SU-DHL-6 (cell line): Measurements from ENCODE around the gene SULT2B1.

ENCODE experiments used
- EZH2phosphoT487 ChIP-seq: fragments of 200-600 bp; sonication (generic), shearing (Covaris generic); conservative IDR thresholded peaks from 2 replicates; pipeline ENCODE4 v1.6.1; 2018; ENCODE audit warnings: mild to moderate bottlenecking, antibody characterized with exemption, low read length, moderate library complexity, mixed read lengths
- TF ChIP-seq, protein P1 (sequence below): fragments of 200-600 bp; sonication (generic); IDR thresholded peaks from one replicate; pipeline ENCODE4 v1.5.1; 2017; ENCODE audit warnings: antibody characterized with exemption, mild to moderate bottlenecking, low read length, moderate library complexity; ENCODE audit not compliant: insufficient read depth, poor library complexity, severe bottlenecking

DNA sequence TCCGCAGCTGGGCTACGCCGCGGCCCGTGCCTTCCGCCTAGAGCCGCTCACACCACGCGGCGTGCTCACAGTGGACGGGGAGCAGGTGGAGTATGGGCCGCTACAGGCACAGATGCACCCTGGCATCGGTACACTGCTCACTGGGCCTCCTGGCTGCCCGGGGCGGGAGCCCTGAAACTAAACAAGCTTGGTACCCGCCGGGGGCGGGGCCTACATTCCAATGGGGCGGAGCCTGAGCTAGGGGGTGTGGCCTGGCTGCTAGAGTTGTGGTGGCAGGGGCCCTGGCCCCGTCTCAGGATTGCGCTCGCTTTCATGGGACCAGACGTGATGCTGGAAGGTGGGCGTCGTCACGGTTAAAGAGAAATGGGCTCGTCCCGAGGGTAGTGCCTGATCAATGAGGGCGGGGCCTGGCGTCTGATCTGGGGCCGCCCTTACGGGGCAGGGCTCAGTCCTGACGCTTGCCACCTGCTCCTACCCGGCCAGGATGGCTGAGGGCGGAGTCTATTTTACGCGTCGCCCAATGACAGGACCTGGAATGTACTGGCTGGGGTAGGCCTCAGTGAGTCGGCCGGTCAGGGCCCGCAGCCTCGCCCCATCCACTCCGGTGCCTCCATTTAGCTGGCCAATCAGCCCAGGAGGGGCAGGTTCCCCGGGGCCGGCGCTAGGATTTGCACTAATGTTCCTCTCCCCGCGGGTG lies 77.8 kb downstream of the SULT2B1 start:
- TF ChIP-seq, protein P1, sequence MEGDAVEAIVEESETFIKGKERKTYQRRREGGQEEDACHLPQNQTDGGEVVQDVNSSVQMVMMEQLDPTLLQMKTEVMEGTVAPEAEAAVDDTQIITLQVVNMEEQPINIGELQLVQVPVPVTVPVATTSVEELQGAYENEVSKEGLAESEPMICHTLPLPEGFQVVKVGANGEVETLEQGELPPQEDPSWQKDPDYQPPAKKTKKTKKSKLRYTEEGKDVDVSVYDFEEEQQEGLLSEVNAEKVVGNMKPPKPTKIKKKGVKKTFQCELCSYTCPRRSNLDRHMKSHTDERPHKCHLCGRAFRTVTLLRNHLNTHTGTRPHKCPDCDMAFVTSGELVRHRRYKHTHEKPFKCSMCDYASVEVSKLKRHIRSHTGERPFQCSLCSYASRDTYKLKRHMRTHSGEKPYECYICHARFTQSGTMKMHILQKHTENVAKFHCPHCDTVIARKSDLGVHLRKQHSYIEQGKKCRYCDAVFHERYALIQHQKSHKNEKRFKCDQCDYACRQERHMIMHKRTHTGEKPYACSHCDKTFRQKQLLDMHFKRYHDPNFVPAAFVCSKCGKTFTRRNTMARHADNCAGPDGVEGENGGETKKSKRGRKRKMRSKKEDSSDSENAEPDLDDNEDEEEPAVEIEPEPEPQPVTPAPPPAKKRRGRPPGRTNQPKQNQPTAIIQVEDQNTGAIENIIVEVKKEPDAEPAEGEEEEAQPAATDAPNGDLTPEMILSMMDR, result no peak
- TF ChIP-seq EZH2phosphoT487, result no peak
